Thoracic aorta (tissue), 2 donors: ENCODE data around the gene IFNAR2. TPM values are rescaled to one million over a fixed set of nuclear protein-coding genes. Genes with fewer than 3 reads are reported as not detected.

Experiments
- ATAC-seq: fragments of 150-250 bp; one replicate; pipeline ENCODE4 v1.8.0; 2017; ENCODE audit warnings: low read depth; ENCODE audit not compliant: insufficient number of reproducible peaks, low FRiP score
- DNase-seq: peaks from one replicate; pipeline ENCODE4 v3.0.0-alpha.2; 2020; ENCODE audit warnings: low spot score
- H3K27ac ChIP-seq, 2 donors: fragments of 200-600 bp; sonication (generic); 1 replicate in 1 of 2; 2 replicates in 1 of 2; pipeline ENCODE4 v1.5.1; 2016; ENCODE audit warnings: mild to moderate bottlenecking in 2 of 2, moderate library complexity in 2 of 2
- H3K27me3 ChIP-seq: fragments of 200-600 bp; sonication (generic); replicated peaks from 2 replicates; pipeline ENCODE4 v1.6.0; 2016; ENCODE audit warnings: mild to moderate bottlenecking; ENCODE audit not compliant: insufficient read depth
- H3K36me3 ChIP-seq: fragments of 200-600 bp; sonication (generic); one replicate; pipeline ENCODE4 v1.5.1; 2016
- H3K4me1 ChIP-seq, 2 donors: fragments of 200-600 bp; sonication (generic); 1 replicate in 1 of 2; 2 replicates in 1 of 2; pipeline versions ENCODE4 v1.5.1 to v1.6.0; 2016; ENCODE audit warnings: low read depth in 2 of 2, mild to moderate bottlenecking in 1 of 2; ENCODE audit not compliant: control insufficient read depth in 1 of 2
- H3K4me3 ChIP-seq: fragments of 200-600 bp; sonication (generic); 2 replicates; pipeline ENCODE4 v1.5.1; 2016; ENCODE audit warnings: mild to moderate bottlenecking
- H3K9me3 ChIP-seq: fragments of 200-600 bp; sonication (generic); 2 replicates; pipeline ENCODE4 v1.5.1; 2016
- total RNA-seq, 2 donors: library from RNA; depleted of rRNA; stranded (reverse); fragments of >200 nt; gene quantifications; one replicate each; pipeline versions ENCODE4 v1.1.0 to v1.2.3, GENCODE V29; 2016
- TF ChIP-seq, protein P1 (sequence below): fragments of 200-600 bp; sonication (generic); IDR thresholded peaks from one replicate; pipeline ENCODE4 v1.5.1; 2019; ENCODE audit warnings: antibody characterized with exemption

The IFNAR2 gene
- total RNA-seq, result 10 to 100 TPM; 15.2 to 36.1 TPM

GRCh38 chr21:33229784-33230544, at the start of gene IFNAR2:
Gene IFNAR2, plus strand, starts transcription at chr21:33229938. Its CDS starts 11,985 bp downstream, at chr21:33241923.
- ATAC-seq (peak; percentile 75), DNase-seq (peak; percentile 23)
- H3K4me3 ChIP-seq, result peak within 1 kb of the TSS; percentile 99
- no peaks in the 10 kb centered on the region for H3K27me3 ChIP-seq
- no peaks in the 10 kb centered on the region for H3K9me3 ChIP-seq
- no peaks in the 10 kb centered on the region for H3K36me3 ChIP-seq
- H3K27ac ChIP-seq, result peak within 1 kb of the TSS; percentile 96 to 98
- TF ChIP-seq, protein P1, sequence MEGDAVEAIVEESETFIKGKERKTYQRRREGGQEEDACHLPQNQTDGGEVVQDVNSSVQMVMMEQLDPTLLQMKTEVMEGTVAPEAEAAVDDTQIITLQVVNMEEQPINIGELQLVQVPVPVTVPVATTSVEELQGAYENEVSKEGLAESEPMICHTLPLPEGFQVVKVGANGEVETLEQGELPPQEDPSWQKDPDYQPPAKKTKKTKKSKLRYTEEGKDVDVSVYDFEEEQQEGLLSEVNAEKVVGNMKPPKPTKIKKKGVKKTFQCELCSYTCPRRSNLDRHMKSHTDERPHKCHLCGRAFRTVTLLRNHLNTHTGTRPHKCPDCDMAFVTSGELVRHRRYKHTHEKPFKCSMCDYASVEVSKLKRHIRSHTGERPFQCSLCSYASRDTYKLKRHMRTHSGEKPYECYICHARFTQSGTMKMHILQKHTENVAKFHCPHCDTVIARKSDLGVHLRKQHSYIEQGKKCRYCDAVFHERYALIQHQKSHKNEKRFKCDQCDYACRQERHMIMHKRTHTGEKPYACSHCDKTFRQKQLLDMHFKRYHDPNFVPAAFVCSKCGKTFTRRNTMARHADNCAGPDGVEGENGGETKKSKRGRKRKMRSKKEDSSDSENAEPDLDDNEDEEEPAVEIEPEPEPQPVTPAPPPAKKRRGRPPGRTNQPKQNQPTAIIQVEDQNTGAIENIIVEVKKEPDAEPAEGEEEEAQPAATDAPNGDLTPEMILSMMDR, result no peak
- peaks cover 28 to 36% of the 10 kb centered on the region in 2 donors for H3K4me1 ChIP-seq

- Histone ChIP-seq H3K4me3 (no peak overlapping the region), H3K4me1 (no peaks in the 10 kb centered on the region), H3K9me3 (no peaks in the 10 kb centered on the region), H3K27ac (no peak overlapping the region), H3K27me3 (no peaks in the 10 kb centered on the region), H3K36me3 (no peaks in the 10 kb centered on the region)
- DNase-seq (no peak), ATAC-seq (no peak)
- TF ChIP-seq, protein P1, result no peak
Measured at GRCh38 chr21:33185852-33186251, 43.9 kb upstream of the IFNAR2 start.

GRCh38 chr21:33187276-33187675, 42.5 kb upstream of the IFNAR2 start:
- no peak for DNase-seq
- H3K4me1 ChIP-seq, result no peaks in the 10 kb centered on the region
- H3K27me3 ChIP-seq, result no peaks in the 10 kb centered on the region
- H3K36me3 ChIP-seq, result no peaks in the 10 kb centered on the region
- H3K9me3 ChIP-seq, result no peaks in the 10 kb centered on the region
- no peak overlapping the region for H3K4me3 ChIP-seq
- ATAC-seq, result no peak
- H3K27ac ChIP-seq, result no peak overlapping the region
- TF ChIP-seq, protein P1, result no peak

- no peaks in the 10 kb centered on the region for H3K36me3 ChIP-seq
- no peak for DNase-seq
- H3K9me3 ChIP-seq, result no peaks in the 10 kb centered on the region
- H3K27ac ChIP-seq, result no peak overlapping the region
- no peaks in the 10 kb centered on the region for H3K4me1 ChIP-seq
- no peaks in the 10 kb centered on the region for H3K27me3 ChIP-seq
- TF ChIP-seq, protein P1, result no peak
- ATAC-seq, result no peak
- no peak overlapping the region for H3K4me3 ChIP-seq
Measured at GRCh38 chr21:33189237-33189636, 40.5 kb upstream of the IFNAR2 start.

DNA sequence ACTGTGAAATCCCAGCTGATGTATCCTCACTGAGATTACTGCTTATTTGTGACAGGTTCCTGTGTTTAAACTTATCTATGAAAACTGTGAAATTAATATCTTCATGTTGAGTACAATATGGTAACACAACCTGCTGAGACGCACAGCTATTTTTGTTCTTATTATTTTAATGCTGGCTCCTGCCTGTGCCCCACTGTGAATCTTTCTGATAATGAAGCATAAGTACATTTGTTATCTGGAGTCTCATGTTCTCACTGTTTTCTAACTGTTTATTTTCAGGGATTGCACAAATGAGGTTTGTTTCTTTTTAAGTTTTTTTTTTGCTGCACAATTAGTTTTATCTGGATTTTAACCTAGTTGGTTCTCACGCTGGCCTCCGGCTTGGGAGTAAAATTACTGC, 39.9 kb upstream of the IFNAR2 start:
- ATAC-seq (no peak), DNase-seq (no peak)
- Histone ChIP-seq H3K36me3 (no peaks in the 10 kb centered on the region), H3K27ac (no peak overlapping the region), H3K4me1 (no peaks in the 10 kb centered on the region), H3K4me3 (no peak overlapping the region), H3K9me3 (no peaks in the 10 kb centered on the region), H3K27me3 (no peaks in the 10 kb centered on the region)
- TF ChIP-seq, protein P1, result no peak
